Peyer's patch (tissue), 4 donors: ENCODE data around the gene TLE5. TPM values are rescaled to one million over a fixed set of nuclear protein-coding genes. Genes with fewer than 3 reads are reported as not detected.

ENCODE experiments used
- DNase-seq, 3 donors: peaks; one replicate each; pipeline ENCODE4 v3.0.0-alpha.2; 2017 to 2019
- H3K27ac ChIP-seq, 4 donors: fragments of 200-600 bp; sonication (generic); one replicate each; pipeline ENCODE4 v1.5.1; 2016 to 2019
- H3K27me3 ChIP-seq, 2 donors: fragments of 200-600 bp; sonication (generic); one replicate each; pipeline ENCODE4 v1.5.1; 2019
- H3K36me3 ChIP-seq, 3 donors: fragments of 200-600 bp; sonication (generic); one replicate each; pipeline ENCODE4 v1.5.1; 2016 to 2019
- H3K4me1 ChIP-seq, 4 donors: fragments of 200-600 bp; sonication (generic); one replicate each; pipeline ENCODE4 v1.5.1; 2016 to 2019
- H3K4me3 ChIP-seq, 4 donors: fragments of 200-600 bp; sonication (generic); 1 replicate in 3 of 4; 2 replicates in 1 of 4; pipeline ENCODE4 v1.5.1; 2016 to 2019; ENCODE audit warnings: mild to moderate bottlenecking in 1 of 4
- H3K9me3 ChIP-seq, 4 donors: fragments of 200-600 bp; sonication (generic); one replicate each; pipeline ENCODE4 v1.5.1; 2016 to 2019; ENCODE audit warnings: mild to moderate bottlenecking in 1 of 4
- CTCF ChIP-seq, 6 experiments: fragments of 450-650 bp in 4 of 6; fragments of 200-600 bp in 2 of 6; sonication (generic) in 1 of 6; IDR thresholded peaks; one replicate each; pipeline ENCODE4 v1.5.1; 2017 to 2019; ENCODE audit warnings: antibody characterized with exemption in 6 of 6, mild to moderate bottlenecking in 3 of 6, moderate library complexity in 1 of 6
- POLR2A ChIP-seq, 2 donors: fragments of 450-650 bp; IDR thresholded peaks; one replicate each; pipeline ENCODE4 v1.5.1; 2017; ENCODE audit warnings: antibody characterized with exemption in 2 of 2, mild to moderate bottlenecking in 2 of 2, moderate library complexity in 2 of 2
- total RNA-seq, 4 donors: library from RNA; depleted of rRNA; stranded (reverse); fragments of >200 nt; gene quantifications; one replicate each; pipeline ENCODE4 v1.1.0, GENCODE V29; 2016

Gene TLE5
- total RNA-seq, 4 donors from 2014 or later, result 134 to 366 (median 289) TPM

- Histone ChIP-seq H3K27me3 (no peaks in the 10 kb centered on the region), H3K4me1 (no peaks in the 10 kb centered on the region), H3K4me3 (no peak overlapping the region), H3K27ac (no peak overlapping the region), H3K9me3 (no peaks in the 10 kb centered on the region), H3K36me3 (no peaks in the 10 kb centered on the region)
- TF ChIP-seq POLR2A (IDR thresholded peaks at IDR 0.05), result no peak
- TF ChIP-seq CTCF (IDR thresholded peaks at IDR 0.05), result no peak
- no peak for DNase-seq
These were observed 59.2 kb downstream of the TLE5 start for GRCh38 chr19:3003046-3003445.

Other genes with a start within 250 kb of the TLE5 start
- 10 to 100 TPM in 1 of 4 donors, 1 to 10 TPM in 3; 2.5 to 15.4 (median 6.7) TPM for gene ZNF554, start 242.6 kb downstream of the TLE5 start, total RNA-seq
- 1 to 10 TPM; 4.4 to 5.8 (median 4.4) TPM for gene ZNF555, start 221.0 kb downstream of the TLE5 start, total RNA-seq
- not detected for gene ZNF556, start 195.2 kb downstream of the TLE5 start, total RNA-seq
- 10 to 100 TPM in 3 of 4 donors, 1 to 10 TPM in 1; 2.5 to 24.1 (median 19.3) TPM for gene ZNF57, start 161.6 kb downstream of the TLE5 start, total RNA-seq
- 1 to 10 TPM; 3.7 to 7.5 (median 5.6) TPM for gene ZNF77, start 117.5 kb downstream of the TLE5 start, total RNA-seq
- gene TLE6, start 84.9 kb downstream of the TLE5 start, total RNA-seq, result 1 to 10 TPM in 2 of 4 donors, not detected in 2; 1.9 to 2.5 TPM
- gene TLE2, start 33.2 kb downstream of the TLE5 start, total RNA-seq, result 10 to 100 TPM in 3 of 4 donors, 1 to 10 TPM in 1; 4.6 to 45.2 (median 29.2) TPM
- gene GNA11, start 31.9 kb upstream of the TLE5 start, total RNA-seq, result 100 to 1,000 TPM; 120 to 557 (median 456) TPM
- 10 to 100 TPM in 1 of 4 donors, 1 to 10 TPM in 2, not detected in 1; 1.2 to 12.4 (median 1.5) TPM for gene GNA15, start 73.5 kb upstream of the TLE5 start, total RNA-seq
- 1 to 10 TPM; 1.6 to 9.9 (median 2.5) TPM for gene S1PR4, start 116.3 kb upstream of the TLE5 start, total RNA-seq
- gene NCLN, start 123.4 kb upstream of the TLE5 start, total RNA-seq, result 100 to 1,000 TPM in 3 of 4 donors, 10 to 100 TPM in 1; 84.2 to 126 (median 117) TPM
- gene CELF5, start 162.2 kb upstream of the TLE5 start, total RNA-seq, result not detected